KMS-11 (cell line): Measurements from ENCODE around the gene SNRPA.
A peak's percentile ranks its signal among the peaks of the same experiment; 100 is the strongest.

Source experiments
- H2AFZ ChIP-seq: fragments of 200-600 bp; sonication (generic); 2 replicates; pipeline ENCODE4 v1.6.1; 2016; ENCODE audit warnings: antibody characterized with exemption, mixed run types, low read depth
- H3K27ac ChIP-seq: fragments of 200-600 bp; sonication (generic); 2 replicates; pipeline ENCODE4 v1.6.1; 2016; ENCODE audit warnings: mild to moderate bottlenecking, mixed run types
- H3K27me3 ChIP-seq: fragments of 200-600 bp; sonication (generic); 2 replicates; pipeline ENCODE4 v1.6.1; 2017; ENCODE audit warnings: mild to moderate bottlenecking, low read depth, mixed run types, moderate library complexity; ENCODE audit not compliant: insufficient read depth
- H3K36me3 ChIP-seq: fragments of 200-600 bp; sonication (generic); 2 replicates; pipeline ENCODE4 v1.6.1; 2017; ENCODE audit warnings: mild to moderate bottlenecking, mixed run types; ENCODE audit not compliant: insufficient read depth
- H3K4me1 ChIP-seq: fragments of 200-600 bp; sonication (generic); 2 replicates; pipeline ENCODE4 v1.6.1; 2016; ENCODE audit warnings: mild to moderate bottlenecking, low read depth, mixed run types; ENCODE audit not compliant: poor library complexity, severe bottlenecking
- H3K4me2 ChIP-seq: fragments of 200-600 bp; sonication (generic); 2 replicates; pipeline ENCODE4 v1.7.0; 2016; ENCODE audit warnings: mild to moderate bottlenecking, mixed run types
- H3K4me3 ChIP-seq: fragments of 200-600 bp; sonication (generic); IDR thresholded peaks from 2 replicates; pipeline ENCODE4 v1.6.1; 2017; ENCODE audit warnings: low read depth, low read length, mixed read lengths; ENCODE audit not compliant: insufficient read depth
- H3K79me2 ChIP-seq: fragments of 200-600 bp; sonication (generic); 2 replicates; pipeline ENCODE4 v1.6.1; 2016; ENCODE audit warnings: low read depth, mixed run types; ENCODE audit not compliant: insufficient read depth
- H3K9ac ChIP-seq: fragments of 200-600 bp; sonication (generic); 2 replicates; pipeline ENCODE4 v1.6.1; 2016; ENCODE audit warnings: mild to moderate bottlenecking, mixed run types
- H4K20me1 ChIP-seq: fragments of 200-600 bp; sonication (generic); 2 replicates; pipeline ENCODE4 v1.6.1; 2016; ENCODE audit warnings: mild to moderate bottlenecking, mixed run types; ENCODE audit not compliant: insufficient read depth
- TF ChIP-seq, protein P1 (sequence below): fragments of 200-600 bp; sonication (generic); conservative IDR thresholded peaks from 2 replicates; pipeline ENCODE4 v1.6.1; 2017; ENCODE audit warnings: low read depth, mild to moderate bottlenecking, antibody characterized with exemption, low read length, moderate library complexity, mixed read lengths

Gene SNRPA

GRCh38 chr19:40791996-40792395, 41.0 kb downstream of the SNRPA start:
- no peak overlapping the region for H2AFZ ChIP-seq
- H3K9ac ChIP-seq = no peak overlapping the region
- no peaks in the 10 kb centered on the region for H3K27me3 ChIP-seq
- no peak overlapping the region for H3K27ac ChIP-seq
- TF ChIP-seq, protein P1, sequence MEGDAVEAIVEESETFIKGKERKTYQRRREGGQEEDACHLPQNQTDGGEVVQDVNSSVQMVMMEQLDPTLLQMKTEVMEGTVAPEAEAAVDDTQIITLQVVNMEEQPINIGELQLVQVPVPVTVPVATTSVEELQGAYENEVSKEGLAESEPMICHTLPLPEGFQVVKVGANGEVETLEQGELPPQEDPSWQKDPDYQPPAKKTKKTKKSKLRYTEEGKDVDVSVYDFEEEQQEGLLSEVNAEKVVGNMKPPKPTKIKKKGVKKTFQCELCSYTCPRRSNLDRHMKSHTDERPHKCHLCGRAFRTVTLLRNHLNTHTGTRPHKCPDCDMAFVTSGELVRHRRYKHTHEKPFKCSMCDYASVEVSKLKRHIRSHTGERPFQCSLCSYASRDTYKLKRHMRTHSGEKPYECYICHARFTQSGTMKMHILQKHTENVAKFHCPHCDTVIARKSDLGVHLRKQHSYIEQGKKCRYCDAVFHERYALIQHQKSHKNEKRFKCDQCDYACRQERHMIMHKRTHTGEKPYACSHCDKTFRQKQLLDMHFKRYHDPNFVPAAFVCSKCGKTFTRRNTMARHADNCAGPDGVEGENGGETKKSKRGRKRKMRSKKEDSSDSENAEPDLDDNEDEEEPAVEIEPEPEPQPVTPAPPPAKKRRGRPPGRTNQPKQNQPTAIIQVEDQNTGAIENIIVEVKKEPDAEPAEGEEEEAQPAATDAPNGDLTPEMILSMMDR = no peak
- H3K79me2 ChIP-seq = no peaks in the 10 kb centered on the region
- no peak overlapping the region for H3K4me3 ChIP-seq
- no peaks in the 10 kb centered on the region for H4K20me1 ChIP-seq
- H3K4me1 ChIP-seq = no peaks in the 10 kb centered on the region
- H3K36me3 ChIP-seq = no peaks in the 10 kb centered on the region
- H3K4me2 ChIP-seq = no peak overlapping the region

DNA sequence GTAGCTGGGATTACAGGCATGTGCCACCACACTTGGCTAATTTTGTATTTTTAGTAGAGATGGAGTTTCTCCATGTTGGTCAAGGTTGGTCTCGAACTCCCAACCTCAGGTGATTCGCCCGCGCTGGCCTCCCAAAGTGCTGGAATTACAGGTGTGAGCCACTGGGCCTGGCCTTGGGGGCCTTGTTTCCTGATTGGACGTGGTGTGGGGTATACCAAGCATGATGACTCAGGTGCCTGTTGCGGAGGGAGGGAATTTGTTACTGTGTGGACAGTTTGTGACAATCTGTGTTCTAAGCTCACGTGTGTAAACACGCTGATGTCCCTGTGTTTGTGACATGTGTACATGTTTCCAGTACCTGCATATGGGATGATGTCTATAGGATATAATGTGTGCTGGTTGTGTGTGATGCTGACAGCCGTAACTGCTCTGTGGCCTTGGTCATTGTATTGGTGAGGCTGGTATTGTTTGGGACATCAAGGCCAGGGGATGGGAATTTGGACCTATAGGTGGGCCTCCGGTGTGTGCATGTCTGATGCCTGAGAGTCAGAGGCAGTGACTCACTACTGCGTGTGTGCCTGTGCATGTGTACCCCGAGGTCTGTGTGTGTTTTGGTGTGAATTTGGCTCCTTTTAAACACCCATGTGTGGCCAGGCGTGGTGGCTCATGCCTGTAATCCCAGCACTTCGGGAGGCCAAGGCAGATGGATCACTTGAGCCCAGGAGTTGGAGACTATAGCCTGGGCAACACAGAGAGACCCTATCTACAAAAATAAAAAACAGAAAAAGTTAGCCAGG, 46.4 kb downstream of the SNRPA start:
- H2AFZ ChIP-seq = no peak overlapping the region

DNA sequence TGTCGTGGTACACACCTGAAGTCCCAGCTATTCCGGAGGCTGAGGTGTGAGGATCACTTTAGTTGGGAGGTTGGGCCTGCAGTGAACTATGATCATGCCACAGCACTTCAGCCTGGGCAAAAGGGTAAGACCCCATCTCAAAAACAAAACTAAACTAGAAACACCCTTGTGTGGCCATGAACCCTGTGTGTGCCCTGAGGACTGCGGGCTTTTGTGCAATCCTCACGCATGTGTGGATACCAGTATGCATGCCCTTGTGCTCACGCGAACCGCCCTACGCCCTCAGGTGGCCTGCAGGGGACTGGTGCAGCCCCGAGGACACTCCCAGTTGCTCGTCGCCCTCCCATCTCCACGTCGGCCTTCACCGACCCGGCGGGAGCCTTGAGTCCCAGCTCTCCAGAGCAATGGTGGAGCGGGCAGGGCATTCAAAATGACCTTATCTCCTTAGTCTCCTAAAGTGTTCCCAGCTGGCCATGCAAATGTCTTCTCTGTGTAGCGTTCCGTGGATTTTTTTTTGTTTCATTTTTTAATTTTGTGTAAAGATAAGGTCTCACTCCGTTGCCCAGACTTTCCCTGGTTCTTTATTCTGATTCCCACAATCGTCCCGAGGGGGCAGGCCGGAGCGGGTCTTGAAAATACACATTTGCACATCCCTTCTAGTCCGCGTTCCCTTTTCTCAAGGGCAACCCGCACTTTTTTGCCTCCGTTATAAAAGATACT, 47.1 kb downstream of the SNRPA start:
- H3K4me1 ChIP-seq = peaks cover 26% of the 10 kb centered on the region
- peaks cover 14% of the 10 kb centered on the region for H3K79me2 ChIP-seq
- no peak overlapping the region for H3K27ac ChIP-seq
- TF ChIP-seq, protein P1 = peak; percentile 44; the same call in 1 of the 2 replicates
- H3K27me3 ChIP-seq = no peaks in the 10 kb centered on the region
- H3K4me2 ChIP-seq = peak overlapping the region; percentile 53; the same call in 1 of the 2 replicates
- H2AFZ ChIP-seq = peak overlapping the region; percentile 72; the same call in 1 of the 2 replicates
- peak overlapping the region; percentile 13; the same call in 1 of the 2 replicates for H3K9ac ChIP-seq
- 0 out of 2 replicates have a peak, but pooled peaks cover 3% of the 10 kb centered on the region for H4K20me1 ChIP-seq
- no peaks in the 10 kb centered on the region for H3K36me3 ChIP-seq
- H3K4me3 ChIP-seq = no peak overlapping the region

More for the DNA sequence above, 46.4 kb downstream of the SNRPA start:
- TF ChIP-seq, protein P1 = no peak
- no peaks in the 10 kb centered on the region for H3K36me3 ChIP-seq
- peak overlapping the region; percentile 53; the same call in 1 of the 2 replicates for H3K4me2 ChIP-seq
- H3K4me3 ChIP-seq = no peak overlapping the region
- H4K20me1 ChIP-seq = no peaks in the 10 kb centered on the region
- H3K27ac ChIP-seq = no peak overlapping the region
- peaks cover 11% of the 10 kb centered on the region for H3K79me2 ChIP-seq
- peaks cover 18% of the 10 kb centered on the region for H3K4me1 ChIP-seq
- no peak overlapping the region for H3K9ac ChIP-seq
- H3K27me3 ChIP-seq = no peaks in the 10 kb centered on the region

GRCh38 chr19:40798683-40799557, 47.9 kb downstream of the SNRPA start, which contains the start of gene EGLN2:
TSS of gene EGLN2 (plus strand) at chr19:40799191. CDS start at chr19:40800573, 1,382 bp downstream.
- TF ChIP-seq, protein P1 = no peak
- Histone ChIP-seq H3K79me2 (peaks cover 18% of the 10 kb centered on the region), H3K4me1 (peaks cover 34% of the 10 kb centered on the region)

More at GRCh38 chr19:40798683-40799557, 47.9 kb downstream of the SNRPA start, which contains the start of gene EGLN2:
- no peak within 1 kb of the TSS for H3K27ac ChIP-seq
- no peak within 1 kb of the TSS for H3K4me3 ChIP-seq
- peak within 1 kb of the TSS; percentile 45; the same call in 1 of the 2 replicates for H3K9ac ChIP-seq
- H2AFZ ChIP-seq = peak within 1 kb of the TSS; percentile 72; the same call in 1 of the 2 replicates
- 0 out of 2 replicates have a peak, but pooled peaks cover 3% of the 10 kb centered on the region for H4K20me1 ChIP-seq
- H3K4me2 ChIP-seq = peak within 1 kb of the TSS; percentile 96
- no peaks in the 10 kb centered on the region for H3K36me3 ChIP-seq
- H3K27me3 ChIP-seq = no peaks in the 10 kb centered on the region
